ENCODE measurements around the gene UBAP1L. TPM values are rescaled to one million over a fixed set of nuclear protein-coding genes. Genes with fewer than 3 reads are reported as not detected.
"Not testable (repeated sequence)": the region's sequence is repeated elsewhere in the genome, so short reads cannot be mapped to it uniquely, and the experiment has no call there.

UBAP1L gene
- total and polyA plus RNA-seq, 8 donors, result 1.5 to 11.4 (median 2.6) TPM

GRCh38 chr15:65077981-65078352 lies 37.0 kb downstream of the UBAP1L start:
- peak; percentile 61 to 89 (median 86) for ATAC-seq
- TF ChIP-seq CTCF (IDR thresholded peaks at IDR 0.05), result peak in 2 of 4 donors; percentile 22 to 34
- H3K27ac ChIP-seq, result no peak overlapping the region
- peak; percentile 27 to 85 (median 56) for DNase-seq
- H3K9me3 ChIP-seq, result no peaks in the 10 kb centered on the region
- no peak for FAIRE-seq
- no peaks in the 10 kb centered on the region for H3K36me3 ChIP-seq
- H3K27me3 ChIP-seq, result no peaks in the 10 kb centered on the region
- H3K4me3 ChIP-seq, result no peak overlapping the region
- intact Hi-C loops (cut with DNase I), result no loop called here
- H3K4me1 ChIP-seq, result no peaks in the 10 kb centered on the region
- 14 to 16% methylated on average over 24 of the region's 24 CpGs for WGBS, 2 donors

GRCh38 chr15:65077291-65077980 lies 37.6 kb downstream of the UBAP1L start:
- intact Hi-C loops (cut with DNase I), result no loop called here
- Histone ChIP-seq H3K36me3 (no peaks in the 10 kb centered on the region), H3K9me3 (no peaks in the 10 kb centered on the region), H3K27me3 (no peaks in the 10 kb centered on the region), H3K27ac (no peak overlapping the region), H3K4me1 (no peaks in the 10 kb centered on the region), H3K4me3 (no peak overlapping the region)
- no peak for FAIRE-seq
- no peak for TF ChIP-seq CTCF (IDR thresholded peaks at IDR 0.05)
- DNase-seq, result peak in 1 of 6 donors; percentile 52
- ATAC-seq, result peak in 1 of 4 donors; percentile 16
- WGBS, 2 donors, result 43 to 48% methylated on average over 62 to 85 of the region's 85 CpGs

GRCh38 chr15:65076486-65077290 lies 38.3 kb downstream of the UBAP1L start, which contains the start of gene KBTBD13:
TSS of gene KBTBD13 (plus strand) at chr15:65076746. CDS start at chr15:65076816, 70 bp downstream.
- Histone ChIP-seq H3K4me1 (no peaks in the 10 kb centered on the region), H3K27me3 (no peaks in the 10 kb centered on the region), H3K36me3 (no peaks in the 10 kb centered on the region), H3K9me3 (no peaks in the 10 kb centered on the region), H3K27ac (no peak within 1 kb of the TSS), H3K4me3 (no peak within 1 kb of the TSS)
- WGBS, 2 donors, result 55 to 58% methylated on average over 71 to 73 of the region's 73 CpGs
- FAIRE-seq, result no peak
- intact Hi-C loops (cut with DNase I), result no loop called here
- ATAC-seq, result no peak
- TF ChIP-seq CTCF (IDR thresholded peaks at IDR 0.05), result no peak
- peak in 1 of 6 donors; percentile 46 for DNase-seq

- intact Hi-C loops (cut with DNase I); FAIRE-seq; H3K27ac ChIP-seq; H3K9me3 ChIP-seq; DNase-seq; H3K4me3 ChIP-seq; H3K4me1 ChIP-seq; H3K36me3 ChIP-seq; ATAC-seq; H3K27me3 ChIP-seq: not testable (repeated sequence)
- WGBS, 2 donors, result 73 to 76% methylated on average over 12 of the region's 12 CpGs
Measured at GRCh38 chr15:65075607-65076395, 39.2 kb downstream of the UBAP1L start.

- ATAC-seq; H3K4me1 ChIP-seq; H3K9me3 ChIP-seq; H3K4me3 ChIP-seq; H3K27me3 ChIP-seq; H3K27ac ChIP-seq; intact Hi-C loops (cut with DNase I); DNase-seq; FAIRE-seq; H3K36me3 ChIP-seq: not testable (repeated sequence)
- WGBS, 2 donors, result 87 to 93% methylated on average over 9 to 20 of the region's 22 CpGs
Measured at GRCh38 chr15:65074946-65075345, 40.1 kb downstream of the UBAP1L start.
